GM23338 (cell line): ENCODE measurements around the gene ADAMTS5. TPM values are rescaled to one million over a fixed set of nuclear protein-coding genes. Genes with fewer than 3 reads are reported as not detected.

Experiments
- ATAC-seq: fragments of 200-7000 bp; cut with Tn5 transposase; 3 replicates; pipeline ENCODE4 v1.9.1; 2020
- DNase-seq: peaks from one replicate; pipeline ENCODE4 v3.0.0-alpha.2; 2015; ENCODE audit warnings: low spot score
- H2AFZ ChIP-seq: fragments of 200-600 bp; sonication (generic); 2 replicates; pipeline ENCODE4 v1.8.0; 2016; ENCODE audit warnings: antibody characterized with exemption, mild to moderate bottlenecking, moderate library complexity
- H3F3A ChIP-seq: fragments of 200-600 bp; sonication (generic); replicated peaks from 2 replicates; pipeline ENCODE4 v1.8.0; 2017; ENCODE audit warnings: antibody characterized with exemption, mixed run types, low read depth
- H3K27ac ChIP-seq: fragments of 200-600 bp; sonication (generic); 2 replicates; pipeline ENCODE4 v1.6.1; 2016; ENCODE audit warnings: low read depth
- H3K27me3 ChIP-seq: fragments of 200-600 bp; sonication (generic); 2 replicates; pipeline ENCODE4 v1.8.0; 2016; ENCODE audit warnings: mild to moderate bottlenecking, mixed run types, moderate library complexity; ENCODE audit not compliant: insufficient read depth
- H3K36me3 ChIP-seq: fragments of 200-600 bp; sonication (generic); 2 replicates; pipeline ENCODE4 v1.8.0; 2016; ENCODE audit warnings: mild to moderate bottlenecking; ENCODE audit not compliant: insufficient read depth
- H3K4me1 ChIP-seq: fragments of 200-600 bp; sonication (generic); 2 replicates; pipeline ENCODE4 v1.8.0; 2016; ENCODE audit warnings: mild to moderate bottlenecking, moderate library complexity; ENCODE audit not compliant: insufficient read depth
- H3K4me2 ChIP-seq: fragments of 200-600 bp; sonication (generic); 2 replicates; pipeline ENCODE4 v1.7.1; 2017; ENCODE audit warnings: mixed run types
- H3K4me3 ChIP-seq: fragments of 200-600 bp; sonication (generic); 2 replicates; pipeline ENCODE4 v1.6.1; 2016; ENCODE audit warnings: mixed run types
- H3K79me2 ChIP-seq: fragments of 200-600 bp; sonication (generic); replicated peaks from 2 replicates; pipeline ENCODE4 v1.8.0; 2017; ENCODE audit warnings: mild to moderate bottlenecking; ENCODE audit not compliant: insufficient read depth
- H3K9me2 ChIP-seq: fragments of 200-600 bp; sonication (generic); 2 replicates; pipeline ENCODE4 v1.8.0; 2017; ENCODE audit not compliant: insufficient read depth
- H4K20me1 ChIP-seq: fragments of 200-600 bp; sonication (generic); replicated peaks from 2 replicates; pipeline ENCODE4 v1.8.0; 2017; ENCODE audit warnings: mild to moderate bottlenecking; ENCODE audit not compliant: insufficient read depth
- H3K27ac Mint-ChIP-seq: 2 replicates; pipeline ENCODE4 v1.8.0; 2020; ENCODE audit warnings: inconsistent platforms, mild to moderate bottlenecking, moderate library complexity, mixed read lengths
- H3K27me3 Mint-ChIP-seq: 3 replicates; pipeline ENCODE4 v1.8.0; 2022; ENCODE audit warnings: low read depth, mild to moderate bottlenecking, moderate library complexity, mixed read lengths, inconsistent platforms; ENCODE audit not compliant: insufficient read depth, poor library complexity
- H3K36me3 Mint-ChIP-seq: 3 replicates; pipeline ENCODE4 v1.8.0; 2021; ENCODE audit warnings: low read depth, mild to moderate bottlenecking, inconsistent platforms, moderate library complexity, mixed read lengths
- H3K4me1 Mint-ChIP-seq: 3 replicates; pipeline ENCODE4 v1.8.0; 2020; ENCODE audit warnings: mild to moderate bottlenecking, inconsistent platforms, mixed read lengths
- H3K4me3 Mint-ChIP-seq: 3 replicates; pipeline ENCODE4 v1.8.0; 2021; ENCODE audit warnings: moderate library complexity, mild to moderate bottlenecking, inconsistent platforms, mixed read lengths
- H3K9me3 Mint-ChIP-seq: 3 replicates; pipeline ENCODE4 v1.8.0; 2020; ENCODE audit warnings: moderate library complexity, mild to moderate bottlenecking, inconsistent platforms, mixed read lengths
- CREB1 ChIP-seq: fragments of 250-450 bp; sonication (Bioruptor Pico); IDR thresholded peaks from 2 replicates; pipeline ENCODE4 v1.5.0; 2020; ENCODE audit warnings: low read depth, mild to moderate bottlenecking, moderate library complexity
- CTCF ChIP-seq, 2 experiments: fragments of 200-600 bp in 1 of 2; sonication (generic) in 1 of 2; conservative IDR thresholded peaks; 2 replicates each; pipeline versions ENCODE4 v1.5.1 to v1.6.1; 2016 to 2017; ENCODE audit warnings: antibody characterized with exemption in 2 of 2, low read depth in 2 of 2, mild to moderate bottlenecking in 2 of 2, moderate library complexity in 1 of 2
- ETS1 ChIP-seq: IDR thresholded peaks from 2 replicates; pipeline ENCODE4 v1.6.1; 2016; ENCODE audit warnings: antibody characterized with exemption
- EZH2 ChIP-seq: fragments of 200-600 bp; sonication (generic); IDR thresholded peaks from one replicate; pipeline ENCODE4 v1.8.0; 2017; ENCODE audit warnings: antibody characterized with exemption, mild to moderate bottlenecking, low read depth; ENCODE audit not compliant: unreplicated experiment
- EZH2phosphoT487 ChIP-seq: fragments of 200-600 bp; sonication (generic); IDR thresholded peaks from one replicate; pipeline ENCODE4 v1.8.1; 2018; ENCODE audit warnings: antibody characterized with exemption; ENCODE audit not compliant: unreplicated experiment
- JUNB ChIP-seq: IDR thresholded peaks from one replicate; pipeline ENCODE4 v1.6.1; 2016; ENCODE audit warnings: antibody characterized with exemption; ENCODE audit not compliant: unreplicated experiment
- NANOG ChIP-seq: IDR thresholded peaks from 2 replicates; pipeline ENCODE4 v1.6.1; 2016; ENCODE audit warnings: antibody characterized with exemption, borderline replicate concordance
- POLR2AphosphoS5 ChIP-seq: IDR thresholded peaks from 2 replicates; pipeline ENCODE4 v1.6.1; 2016; ENCODE audit warnings: antibody characterized with exemption, low read depth
- REST ChIP-seq: IDR thresholded peaks from one replicate; pipeline ENCODE4 v1.6.1; 2018; ENCODE audit warnings: antibody characterized with exemption; ENCODE audit not compliant: unreplicated experiment
- STAT1 ChIP-seq: IDR thresholded peaks from one replicate; pipeline ENCODE4 v1.6.1; 2016; ENCODE audit warnings: antibody characterized with exemption; ENCODE audit not compliant: unreplicated experiment
- ZNF114 ChIP-seq: fragments of 250-450 bp; sonication (Bioruptor Pico); IDR thresholded peaks from 2 replicates; pipeline ENCODE4 v1.5.0; 2020; ENCODE audit warnings: mild to moderate bottlenecking, moderate library complexity
- ZNF331 ChIP-seq: fragments of 250-450 bp; sonication (Bioruptor Pico); IDR thresholded peaks from 2 replicates; pipeline ENCODE4 v1.5.0; 2020; ENCODE audit warnings: low read depth, mild to moderate bottlenecking, moderate library complexity
- ZNF462 ChIP-seq: fragments of 250-450 bp; sonication (Bioruptor Pico); IDR thresholded peaks from 2 replicates; pipeline ENCODE4 v1.5.0; 2020; ENCODE audit warnings: mild to moderate bottlenecking, moderate library complexity
- polyA plus RNA-seq: library from polyadenylated mRNA; unstranded; fragments of >200 nt; fragmentation: Nextera tagmentation; extraction: Ambion mirVana; gene quantifications from 2 replicates; pipeline ENCODE4 v1.2.1, GENCODE V29; 2016
- total RNA-seq: library from RNA; depleted of rRNA; stranded (reverse); fragments of >200 nt; shearing (Covaris generic); gene quantifications from 2 replicates; pipeline ENCODE4 v1.2.3, GENCODE V29; 2014

ADAMTS5 gene
- total and polyA plus RNA-seq, 2 experiments from 2014 or later = 0.21 to 0.32 TPM

- H2AFZ ChIP-seq = no peak overlapping the region
- Mint-ChIP-seq H3K27me3 (no peaks in the 10 kb centered on the region), H3K9me3 (no peaks in the 10 kb centered on the region), H3K36me3 (peaks cover 2% of the 10 kb centered on the region; the same call in 1 of the 3 replicates), H3K27ac (no peak overlapping the region), H3K4me1 (peaks cover 18% of the 10 kb centered on the region), H3K4me3 (no peak overlapping the region)
- DNase-seq (no peak), ATAC-seq (no peak)
- H3K4me1 ChIP-seq = peaks cover 5% of the 10 kb centered on the region; the same call in 1 of the 2 replicates
- H3K4me3 ChIP-seq = no peak overlapping the region
- H3F3A ChIP-seq = no peaks in the 10 kb centered on the region
- no peaks in the 10 kb centered on the region for H3K27me3 ChIP-seq
- TF ChIP-seq JUNB (no peak), ZNF462 (CRISPR knock-in tag) (no peak), ZNF114 (no peak), NANOG (no peak), POLR2AphosphoS5 (no peak), STAT1 (no peak), CTCF (conservative IDR thresholded peaks at IDR 0.05; ENCODE audit: low read depth in 2 of 2) (no peak), CREB1 (no peak), ZNF331 (CRISPR knock-in tag) (no peak), ETS1 (no peak), EZH2 (no peak), REST (no peak), EZH2phosphoT487 (no peak)
- no peaks in the 10 kb centered on the region for H3K36me3 ChIP-seq
- H3K79me2 ChIP-seq = no peaks in the 10 kb centered on the region
- no peaks in the 10 kb centered on the region for H4K20me1 ChIP-seq
- H3K27ac ChIP-seq = no peak overlapping the region
- no peak overlapping the region for H3K4me2 ChIP-seq
- peaks cover 12% of the 10 kb centered on the region; the same call in 1 of the 2 replicates for H3K9me2 ChIP-seq
Measured at GRCh38 chr21:26923986-26924385, 42.9 kb downstream of the ADAMTS5 start.
